ENCODE measurements around the gene OR2AT4.
"Not testable (repeated sequence)": the region's sequence is repeated elsewhere in the genome, so short reads cannot be mapped to it uniquely, and the experiment has no call there.

The OR2AT4 gene

GRCh38 chr11:75105967-75106681 lies 9.4 kb upstream of the OR2AT4 start:
- in situ Hi-C loops (cut with HindIII; ENCODE audit: low pct_ligation_motif_present, low pct_unique_long_range_greater_than_20kb, low sequenced_read_pairs); DNase-seq: not testable (repeated sequence)

GRCh38 chr11:75105462-75105925 lies 8.8 kb upstream of the OR2AT4 start:
- DNase-seq = no peak
- in situ Hi-C loops (cut with HindIII; ENCODE audit: low pct_ligation_motif_present, low pct_unique_long_range_greater_than_20kb, low sequenced_read_pairs) = no loop called here

- in situ Hi-C loops (cut with HindIII; ENCODE audit: low pct_ligation_motif_present, low pct_unique_long_range_greater_than_20kb, low sequenced_read_pairs) = no loop called here
- no peak for DNase-seq
Measured at GRCh38 chr11:75103380-75104026, 6.8 kb upstream of the OR2AT4 start.

GRCh38 chr11:75101424-75102128 lies 4.9 kb upstream of the OR2AT4 start:
- in situ Hi-C loops (cut with HindIII; ENCODE audit: low pct_ligation_motif_present, low pct_unique_long_range_greater_than_20kb, low sequenced_read_pairs) = no loop called here
- no peak for DNase-seq

- peak; percentile 19 for DNase-seq
- in situ Hi-C loops (cut with HindIII; ENCODE audit: low pct_ligation_motif_present, low pct_unique_long_range_greater_than_20kb, low sequenced_read_pairs) = no loop called here
Measured at GRCh38 chr11:75100314-75100713, 3.6 kb upstream of the OR2AT4 start.

- no peak for DNase-seq
- in situ Hi-C loops (cut with HindIII; ENCODE audit: low pct_ligation_motif_present, low pct_unique_long_range_greater_than_20kb, low sequenced_read_pairs) = no loop called here
Measured at GRCh38 chr11:75099635-75100034, 3.0 kb upstream of the OR2AT4 start.

- in situ Hi-C loops (cut with HindIII; ENCODE audit: low pct_ligation_motif_present, low pct_unique_long_range_greater_than_20kb, low sequenced_read_pairs); DNase-seq: not testable (repeated sequence)
Measured at GRCh38 chr11:75098835-75099439, 2.3 kb upstream of the OR2AT4 start.

GRCh38 chr11:75098181-75098580 lies 1.5 kb upstream of the OR2AT4 start:
- in situ Hi-C loops (cut with HindIII; ENCODE audit: low pct_ligation_motif_present, low pct_unique_long_range_greater_than_20kb, low sequenced_read_pairs); DNase-seq: not testable (repeated sequence)

- in situ Hi-C loops (cut with HindIII; ENCODE audit: low pct_ligation_motif_present, low pct_unique_long_range_greater_than_20kb, low sequenced_read_pairs) = no loop called here
Measured at GRCh38 chr11:75097173-75097557, 489 bp upstream of the OR2AT4 start.

GRCh38 chr11:75094382-75094781 lies 2.3 kb downstream of the OR2AT4 start:
- in situ Hi-C loops (cut with HindIII; ENCODE audit: low pct_ligation_motif_present, low pct_unique_long_range_greater_than_20kb, low sequenced_read_pairs); DNase-seq: not testable (repeated sequence)

More at GRCh38 chr11:75097173-75097557, 489 bp upstream of the OR2AT4 start:
- no peak for DNase-seq

GRCh38 chr11:75090671-75091177 lies 6.0 kb downstream of the OR2AT4 start:
- DNase-seq = no peak
- in situ Hi-C loops (cut with HindIII; ENCODE audit: low pct_ligation_motif_present, low pct_unique_long_range_greater_than_20kb, low sequenced_read_pairs) = no loop called here

- in situ Hi-C loops (cut with HindIII; ENCODE audit: low pct_ligation_motif_present, low pct_unique_long_range_greater_than_20kb, low sequenced_read_pairs) = no loop called here
- DNase-seq = no peak
Measured at GRCh38 chr11:75087319-75088305, 9.1 kb downstream of the OR2AT4 start.

GRCh38 chr11:75084883-75085282 lies 11.8 kb downstream of the OR2AT4 start:
- no peak for DNase-seq
- in situ Hi-C loops (cut with HindIII; ENCODE audit: low pct_ligation_motif_present, low pct_unique_long_range_greater_than_20kb, low sequenced_read_pairs) = no loop called here

- DNase-seq = no peak
- in situ Hi-C loops (cut with HindIII; ENCODE audit: low pct_ligation_motif_present, low pct_unique_long_range_greater_than_20kb, low sequenced_read_pairs) = no loop called here
Measured at GRCh38 chr11:75083217-75083605, 13.5 kb downstream of the OR2AT4 start.

- no peak for DNase-seq
- in situ Hi-C loops (cut with HindIII; ENCODE audit: low pct_ligation_motif_present, low pct_unique_long_range_greater_than_20kb, low sequenced_read_pairs) = no loop called here
Measured at GRCh38 chr11:75082601-75083216, 14.0 kb downstream of the OR2AT4 start.

GRCh38 chr11:75079546-75079945 lies 17.1 kb downstream of the OR2AT4 start:
- no peak for DNase-seq
- in situ Hi-C loops (cut with HindIII; ENCODE audit: low pct_ligation_motif_present, low pct_unique_long_range_greater_than_20kb, low sequenced_read_pairs) = no loop called here

GRCh38 chr11:75078233-75078632 lies 18.4 kb downstream of the OR2AT4 start:
- in situ Hi-C loops (cut with HindIII; ENCODE audit: low pct_ligation_motif_present, low pct_unique_long_range_greater_than_20kb, low sequenced_read_pairs) = no loop called here
- no peak for DNase-seq

Measured in ACHN (cell line).